ENCODE data around the gene TIMP3.

The TIMP3 gene

DNA sequence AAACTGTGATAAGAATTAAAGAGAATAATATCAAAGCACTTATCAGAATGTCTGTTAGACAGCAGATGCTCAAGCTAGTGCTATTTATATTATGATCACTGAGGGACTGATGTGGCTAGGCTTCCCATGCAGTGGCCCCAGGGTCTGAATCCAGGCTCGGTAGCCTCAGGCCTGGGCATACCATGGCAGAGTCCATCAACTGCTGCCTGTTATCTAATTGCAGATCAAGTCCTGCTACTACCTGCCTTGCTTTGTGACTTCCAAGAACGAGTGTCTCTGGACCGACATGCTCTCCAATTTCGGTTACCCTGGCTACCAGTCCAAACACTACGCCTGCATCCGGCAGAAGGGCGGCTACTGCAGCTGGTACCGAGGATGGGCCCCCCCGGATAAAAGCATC is 57.5 kb downstream of the TIMP3 start:
- DNase-seq (ENCODE audit: low read depth, low spot score): no peak
- H3K4me3 ChIP-seq (ENCODE audit: low read depth, low read length): no peak overlapping the region
- in situ Hi-C loops (cut with HindIII; ENCODE audit: low sequenced_read_pairs): no loop called here
- TF ChIP-seq, protein P1, sequence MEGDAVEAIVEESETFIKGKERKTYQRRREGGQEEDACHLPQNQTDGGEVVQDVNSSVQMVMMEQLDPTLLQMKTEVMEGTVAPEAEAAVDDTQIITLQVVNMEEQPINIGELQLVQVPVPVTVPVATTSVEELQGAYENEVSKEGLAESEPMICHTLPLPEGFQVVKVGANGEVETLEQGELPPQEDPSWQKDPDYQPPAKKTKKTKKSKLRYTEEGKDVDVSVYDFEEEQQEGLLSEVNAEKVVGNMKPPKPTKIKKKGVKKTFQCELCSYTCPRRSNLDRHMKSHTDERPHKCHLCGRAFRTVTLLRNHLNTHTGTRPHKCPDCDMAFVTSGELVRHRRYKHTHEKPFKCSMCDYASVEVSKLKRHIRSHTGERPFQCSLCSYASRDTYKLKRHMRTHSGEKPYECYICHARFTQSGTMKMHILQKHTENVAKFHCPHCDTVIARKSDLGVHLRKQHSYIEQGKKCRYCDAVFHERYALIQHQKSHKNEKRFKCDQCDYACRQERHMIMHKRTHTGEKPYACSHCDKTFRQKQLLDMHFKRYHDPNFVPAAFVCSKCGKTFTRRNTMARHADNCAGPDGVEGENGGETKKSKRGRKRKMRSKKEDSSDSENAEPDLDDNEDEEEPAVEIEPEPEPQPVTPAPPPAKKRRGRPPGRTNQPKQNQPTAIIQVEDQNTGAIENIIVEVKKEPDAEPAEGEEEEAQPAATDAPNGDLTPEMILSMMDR (IDR thresholded peaks at IDR 0.05; ENCODE audit: low read depth, low read length): no peak

DNA sequence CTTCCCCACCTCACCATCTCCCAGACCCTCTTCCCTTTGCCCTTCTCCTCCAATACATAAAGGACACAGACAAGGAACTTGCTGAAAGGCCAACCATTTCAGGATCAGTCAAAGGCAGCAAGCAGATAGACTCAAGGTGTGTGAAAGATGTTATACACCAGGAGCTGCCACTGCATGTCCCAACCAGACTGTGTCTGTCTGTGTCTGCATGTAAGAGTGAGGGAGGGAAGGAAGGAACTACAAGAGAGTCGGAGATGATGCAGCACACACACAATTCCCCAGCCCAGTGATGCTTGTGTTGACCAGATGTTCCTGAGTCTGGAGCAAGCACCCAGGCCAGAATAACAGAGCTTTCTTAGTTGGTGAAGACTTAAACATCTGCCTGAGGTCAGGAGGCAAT is 58.2 kb downstream of the TIMP3 start:
- no peak overlapping the region for H3K4me3 ChIP-seq (ENCODE audit: low read depth, low read length)
- in situ Hi-C loops (cut with HindIII; ENCODE audit: low sequenced_read_pairs): no loop called here
- TF ChIP-seq, protein P1 (IDR thresholded peaks at IDR 0.05; ENCODE audit: low read depth, low read length): no peak
- DNase-seq (ENCODE audit: low read depth, low spot score): no peak

DNA sequence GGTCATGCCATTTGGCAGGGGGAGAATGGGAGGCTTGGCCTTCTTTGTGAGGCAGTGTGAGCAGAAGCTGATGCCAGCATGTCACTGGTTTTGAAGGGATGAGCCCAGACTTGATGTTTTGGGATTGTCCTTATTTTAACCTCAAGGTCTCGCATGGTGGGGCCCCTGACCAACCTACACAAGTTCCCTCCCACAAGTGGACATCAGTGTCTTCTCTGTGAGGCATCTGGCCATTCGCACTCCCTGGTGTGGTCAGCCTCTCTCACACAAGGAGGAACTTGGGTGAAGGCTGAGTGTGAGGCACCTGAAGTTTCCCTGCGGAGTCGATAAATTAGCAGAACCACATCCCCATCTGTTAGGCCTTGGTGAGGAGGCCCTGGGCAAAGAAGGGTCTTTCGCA is 59.8 kb downstream of the TIMP3 start:
- DNase-seq (ENCODE audit: low read depth, low spot score): no peak
- H3K4me3 ChIP-seq (ENCODE audit: low read depth, low read length): no peak overlapping the region
- in situ Hi-C loops (cut with HindIII; ENCODE audit: low sequenced_read_pairs): no loop called here
- TF ChIP-seq, protein P1 (IDR thresholded peaks at IDR 0.05; ENCODE audit: low read depth, low read length): no peak

DNA sequence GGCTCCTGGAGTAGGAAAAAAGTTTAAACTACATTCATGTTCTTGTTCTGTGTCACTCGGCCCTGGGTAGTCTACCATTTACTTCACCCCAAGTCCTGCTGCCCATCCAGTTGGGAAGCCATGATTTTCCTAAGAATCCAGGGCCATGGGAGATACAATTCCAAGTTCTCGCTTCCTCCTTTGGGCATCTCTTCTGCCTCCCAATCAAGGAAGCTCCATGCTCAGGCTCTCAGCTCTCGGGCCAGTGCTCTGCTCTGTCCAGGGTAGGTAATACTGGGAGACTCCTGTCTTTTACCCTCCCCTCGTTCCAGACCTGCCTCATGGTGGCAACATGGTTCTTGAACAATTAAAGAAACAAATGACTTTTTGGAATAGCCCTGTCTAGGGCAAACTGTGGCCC is 60.6 kb downstream of the TIMP3 start:
- DNase-seq (ENCODE audit: low read depth, low spot score): no peak
- in situ Hi-C loops (cut with HindIII; ENCODE audit: low sequenced_read_pairs): no loop called here
- H3K4me3 ChIP-seq (ENCODE audit: low read depth, low read length): no peak overlapping the region
- TF ChIP-seq, protein P1 (IDR thresholded peaks at IDR 0.05; ENCODE audit: low read depth, low read length): no peak

DNA sequence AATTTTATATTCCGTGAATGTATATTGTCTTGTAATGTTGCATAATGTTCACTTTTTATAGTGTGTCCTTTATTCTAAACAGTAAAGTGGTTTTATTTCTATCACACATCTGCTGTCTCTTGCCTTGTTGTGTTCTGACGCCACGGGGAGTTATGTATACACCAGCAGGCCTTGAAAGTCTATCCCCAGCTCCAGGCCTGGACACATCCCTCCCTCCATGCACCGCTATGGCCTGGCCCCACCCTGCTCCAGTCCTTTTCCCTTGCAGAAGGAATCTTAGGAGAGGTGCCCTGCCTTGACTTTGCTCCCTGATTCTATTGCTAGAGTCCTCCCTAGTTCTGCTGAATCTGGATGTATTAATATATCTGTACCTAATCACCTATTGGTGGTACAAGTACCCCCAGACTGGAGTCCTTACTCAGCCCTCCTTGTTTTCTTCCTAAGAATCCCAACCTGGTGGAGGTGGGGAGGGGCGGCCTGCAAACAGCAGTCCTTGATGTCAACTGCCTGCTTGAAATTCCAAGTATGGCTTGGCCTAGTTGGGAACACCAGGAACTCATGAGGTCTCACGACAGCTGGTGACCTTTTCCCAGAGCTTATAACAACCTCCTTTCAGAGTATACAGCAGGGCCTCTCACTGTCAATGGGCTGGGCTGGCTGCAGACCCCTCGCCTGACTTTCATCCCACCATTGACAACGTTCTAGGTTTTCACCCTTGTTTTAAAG is 61.6 kb downstream of the TIMP3 start:
- H3K4me3 ChIP-seq (ENCODE audit: low read depth, low read length): no peak overlapping the region
- DNase-seq (ENCODE audit: low read depth, low spot score): no peak
- TF ChIP-seq, protein P1 (IDR thresholded peaks at IDR 0.05; ENCODE audit: low read depth, low read length): no peak
- in situ Hi-C loops (cut with HindIII; ENCODE audit: low sequenced_read_pairs): no loop called here

DNA sequence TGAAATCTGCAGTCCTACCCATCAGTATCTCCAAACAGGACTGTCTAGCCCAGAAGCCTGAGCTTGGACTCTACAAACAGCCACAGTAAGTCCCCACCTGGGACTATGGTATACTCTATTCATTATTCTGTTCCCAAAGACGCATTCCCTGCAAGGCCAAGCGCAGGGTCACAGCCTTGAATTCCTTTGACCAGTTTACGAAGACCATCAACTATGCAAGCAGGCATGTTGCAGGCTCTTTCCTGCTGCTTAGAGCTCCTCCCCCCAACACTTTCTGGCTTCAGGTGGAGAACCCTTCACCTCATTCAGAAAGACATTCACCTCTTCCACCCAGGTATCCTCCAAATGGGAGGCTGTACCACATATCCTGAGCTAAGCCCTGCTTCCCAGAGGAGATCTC is 62.5 kb downstream of the TIMP3 start:
- in situ Hi-C loops (cut with HindIII; ENCODE audit: low sequenced_read_pairs): no loop called here
- no peak overlapping the region for H3K4me3 ChIP-seq (ENCODE audit: low read depth, low read length)
- TF ChIP-seq, protein P1 (IDR thresholded peaks at IDR 0.05; ENCODE audit: low read depth, low read length): no peak
- no peak for DNase-seq (ENCODE audit: low read depth, low spot score)
